Middle frontal gyrus (tissue), 1 donor: ENCODE data around the gene RBFOX1.

Experiments
- DNase-seq: peaks from one replicate; pipeline ENCODE4 v3.0.0-alpha.2; 2015; ENCODE audit warnings: low spot score; ENCODE audit errors: extremely low spot score

Gene RBFOX1

GRCh38 chr16:7419441-7419840 lies 86.8 kb downstream of the RBFOX1 start:
- no peak for DNase-seq

- no peak for DNase-seq
These were observed 87.4 kb downstream of the RBFOX1 start for GRCh38 chr16:7420079-7420478.

GRCh38 chr16:7420843-7421242 lies 88.2 kb downstream of the RBFOX1 start:
- no peak for DNase-seq

GRCh38 chr16:7421578-7421977 lies 88.9 kb downstream of the RBFOX1 start:
- no peak for DNase-seq

- no peak for DNase-seq
These were observed 89.6 kb downstream of the RBFOX1 start for GRCh38 chr16:7422036-7422888.

GRCh38 chr16:7423434-7424044 lies 90.9 kb downstream of the RBFOX1 start:
- DNase-seq: no peak

- DNase-seq: no peak
These were observed 93.5 kb downstream of the RBFOX1 start for GRCh38 chr16:7426161-7426560.

- no peak for DNase-seq
These were observed 99.1 kb downstream of the RBFOX1 start for GRCh38 chr16:7431723-7432122.

- no peak for DNase-seq
These were observed 103.7 kb downstream of the RBFOX1 start for GRCh38 chr16:7436306-7436705.

- no peak for DNase-seq
These were observed 104.6 kb downstream of the RBFOX1 start for GRCh38 chr16:7437135-7437804.

GRCh38 chr16:7437843-7438242 lies 105.2 kb downstream of the RBFOX1 start:
- no peak for DNase-seq

- DNase-seq: no peak
These were observed 106.0 kb downstream of the RBFOX1 start for GRCh38 chr16:7438601-7439000.

- DNase-seq: no peak
These were observed 106.9 kb downstream of the RBFOX1 start for GRCh38 chr16:7439518-7439917.

- no peak for DNase-seq
These were observed 108.3 kb downstream of the RBFOX1 start for GRCh38 chr16:7440886-7441400.

- DNase-seq: no peak
These were observed 109.4 kb downstream of the RBFOX1 start for GRCh38 chr16:7442050-7442449.

- DNase-seq: no peak
These were observed 110.5 kb downstream of the RBFOX1 start for GRCh38 chr16:7443142-7443541.

- DNase-seq: no peak
These were observed 111.2 kb downstream of the RBFOX1 start for GRCh38 chr16:7443648-7444365.

GRCh38 chr16:7449306-7449705 lies 116.7 kb downstream of the RBFOX1 start:
- no peak for DNase-seq

GRCh38 chr16:7449808-7450207 lies 117.2 kb downstream of the RBFOX1 start:
- no peak for DNase-seq

- DNase-seq: no peak
These were observed 117.8 kb downstream of the RBFOX1 start for GRCh38 chr16:7450440-7450839.

- no peak for DNase-seq
These were observed 119.4 kb downstream of the RBFOX1 start for GRCh38 chr16:7452090-7452489.
